Hepatocyte (in vitro differentiated cells): ENCODE results near the gene ZNF319.

Source experiments
- EZH2phosphoT487 ChIP-seq: fragments of 200-600 bp; sonication (generic); IDR thresholded peaks from one replicate; pipeline ENCODE4 v1.6.1; 2018; ENCODE audit warnings: antibody characterized with exemption, mild to moderate bottlenecking, low read depth, moderate library complexity; ENCODE audit not compliant: unreplicated experiment, severe bottlenecking
- TF ChIP-seq, protein P1 (sequence below): fragments of 200-600 bp; sonication (generic); IDR thresholded peaks from 2 replicates; pipeline ENCODE4 v1.5.1; 2016; ENCODE audit warnings: antibody characterized with exemption, mild to moderate bottlenecking; ENCODE audit not compliant: poor library complexity

DNA sequence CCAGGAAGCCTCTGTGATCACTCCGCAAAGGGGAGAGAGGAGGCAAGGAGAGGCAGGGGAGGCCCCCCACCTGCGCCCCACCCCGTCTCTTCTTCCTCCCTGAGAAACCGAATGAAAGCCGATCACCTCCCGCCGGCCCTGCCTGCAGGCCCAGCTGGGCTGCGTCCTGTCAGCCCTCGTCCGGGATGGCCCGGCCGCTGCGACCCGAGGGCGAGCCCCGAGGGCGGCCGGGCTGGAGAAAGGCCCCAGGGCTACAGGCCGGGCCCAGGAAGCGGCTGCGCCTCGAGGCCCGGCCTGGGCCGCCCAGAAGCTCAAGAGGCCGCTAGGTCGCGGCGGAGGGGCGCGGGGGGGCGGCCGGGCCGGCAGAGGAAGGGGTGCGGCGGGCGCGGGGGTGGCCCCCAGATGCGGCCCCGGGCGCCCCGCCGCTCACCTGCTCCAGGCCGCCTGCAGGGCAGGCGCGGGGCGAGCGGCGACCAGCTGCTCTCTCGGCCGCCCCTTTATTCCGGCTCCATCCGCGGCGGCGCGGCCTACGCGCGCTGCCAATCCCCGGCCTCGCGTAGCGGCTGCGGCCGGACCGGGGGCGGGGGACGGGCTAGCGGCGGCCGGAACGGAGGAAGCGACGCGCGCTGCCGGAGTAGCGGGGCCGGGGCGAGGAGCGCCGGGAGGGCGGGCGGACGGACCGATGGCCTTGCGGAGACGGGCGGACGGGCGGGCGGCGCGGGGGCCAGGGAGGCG lies at the start of gene ZNF319:
- TF ChIP-seq, protein P1, sequence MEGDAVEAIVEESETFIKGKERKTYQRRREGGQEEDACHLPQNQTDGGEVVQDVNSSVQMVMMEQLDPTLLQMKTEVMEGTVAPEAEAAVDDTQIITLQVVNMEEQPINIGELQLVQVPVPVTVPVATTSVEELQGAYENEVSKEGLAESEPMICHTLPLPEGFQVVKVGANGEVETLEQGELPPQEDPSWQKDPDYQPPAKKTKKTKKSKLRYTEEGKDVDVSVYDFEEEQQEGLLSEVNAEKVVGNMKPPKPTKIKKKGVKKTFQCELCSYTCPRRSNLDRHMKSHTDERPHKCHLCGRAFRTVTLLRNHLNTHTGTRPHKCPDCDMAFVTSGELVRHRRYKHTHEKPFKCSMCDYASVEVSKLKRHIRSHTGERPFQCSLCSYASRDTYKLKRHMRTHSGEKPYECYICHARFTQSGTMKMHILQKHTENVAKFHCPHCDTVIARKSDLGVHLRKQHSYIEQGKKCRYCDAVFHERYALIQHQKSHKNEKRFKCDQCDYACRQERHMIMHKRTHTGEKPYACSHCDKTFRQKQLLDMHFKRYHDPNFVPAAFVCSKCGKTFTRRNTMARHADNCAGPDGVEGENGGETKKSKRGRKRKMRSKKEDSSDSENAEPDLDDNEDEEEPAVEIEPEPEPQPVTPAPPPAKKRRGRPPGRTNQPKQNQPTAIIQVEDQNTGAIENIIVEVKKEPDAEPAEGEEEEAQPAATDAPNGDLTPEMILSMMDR, result no peak
- no peak for TF ChIP-seq EZH2phosphoT487
